Measurements from ENCODE around the gene NRG4.

- TF ChIP-seq, protein P1, sequence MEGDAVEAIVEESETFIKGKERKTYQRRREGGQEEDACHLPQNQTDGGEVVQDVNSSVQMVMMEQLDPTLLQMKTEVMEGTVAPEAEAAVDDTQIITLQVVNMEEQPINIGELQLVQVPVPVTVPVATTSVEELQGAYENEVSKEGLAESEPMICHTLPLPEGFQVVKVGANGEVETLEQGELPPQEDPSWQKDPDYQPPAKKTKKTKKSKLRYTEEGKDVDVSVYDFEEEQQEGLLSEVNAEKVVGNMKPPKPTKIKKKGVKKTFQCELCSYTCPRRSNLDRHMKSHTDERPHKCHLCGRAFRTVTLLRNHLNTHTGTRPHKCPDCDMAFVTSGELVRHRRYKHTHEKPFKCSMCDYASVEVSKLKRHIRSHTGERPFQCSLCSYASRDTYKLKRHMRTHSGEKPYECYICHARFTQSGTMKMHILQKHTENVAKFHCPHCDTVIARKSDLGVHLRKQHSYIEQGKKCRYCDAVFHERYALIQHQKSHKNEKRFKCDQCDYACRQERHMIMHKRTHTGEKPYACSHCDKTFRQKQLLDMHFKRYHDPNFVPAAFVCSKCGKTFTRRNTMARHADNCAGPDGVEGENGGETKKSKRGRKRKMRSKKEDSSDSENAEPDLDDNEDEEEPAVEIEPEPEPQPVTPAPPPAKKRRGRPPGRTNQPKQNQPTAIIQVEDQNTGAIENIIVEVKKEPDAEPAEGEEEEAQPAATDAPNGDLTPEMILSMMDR (IDR thresholded peaks at IDR 0.05), result no peak
- TF ChIP-seq POLR2A (IDR thresholded peaks at IDR 0.05), result no peak
These were observed 69.0 kb downstream of the NRG4 start for GRCh38 chr15:75943246-75943645.
